GM15510 (cell line): ENCODE measurements around the gene TLR7.

Experiments
- POLR2A ChIP-seq: IDR thresholded peaks from 3 replicates; pipeline ENCODE4 v1.6.1; 2011; ENCODE audit warnings: borderline replicate concordance; ENCODE audit not compliant: insufficient read length; ENCODE audit errors: extremely low read depth

Gene TLR7

GRCh38 chrX:12934850-12935249 lies 68.0 kb downstream of the TLR7 start:
- no peak for TF ChIP-seq POLR2A

GRCh38 chrX:12936947-12937346 lies 70.1 kb downstream of the TLR7 start:
- no peak for TF ChIP-seq POLR2A
